ENCODE data around the gene MACIR. TPM values are rescaled to one million over a fixed set of nuclear protein-coding genes. Genes with fewer than 3 reads are reported as not detected.
A peak's percentile ranks its signal among the peaks of the same experiment; 100 is the strongest.

Gene MACIR
- total RNA-seq, 5 donors from 2014 or later (not counting 1 experiment from before 2014, with no cell fraction given): 1.0 to 4.6 (median 3.7) TPM

DNA sequence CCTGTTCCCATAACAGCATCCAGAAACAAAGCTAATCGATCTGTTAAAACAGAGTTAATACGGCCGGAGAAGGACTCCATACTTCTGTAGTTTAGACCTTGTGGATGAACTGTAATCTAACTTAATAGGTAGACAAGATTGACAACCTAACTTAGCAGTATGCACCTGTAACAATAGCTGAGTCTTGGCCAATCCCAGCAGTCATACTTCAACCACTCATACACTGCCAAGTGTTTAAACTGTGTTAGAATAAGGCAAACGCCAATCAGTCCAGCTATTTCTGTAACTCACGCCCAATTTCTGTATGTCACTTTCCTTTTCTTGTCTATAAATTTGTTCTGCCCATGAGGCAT lies 33.7 kb upstream of the MACIR start:
- Histone ChIP-seq H3K4me1 (ENCODE audit: control insufficient read depth in 1 of 2, extremely low read depth in 1 of 2, insufficient read depth in 2 of 2, low read length in 2 of 2) (peaks cover 0 to 5% of the 10 kb centered on the region in 2 experiments), H3K27ac (ENCODE audit: low read length) (no peak overlapping the region), H3K4me3 (ENCODE audit: control insufficient read depth in 1 of 2, extremely low read depth in 1 of 2, low read length in 1 of 2) (no peak overlapping the region), H3K9me3 (no peaks in the 10 kb centered on the region), H3K27me3 (replicated peaks in 1 of 2; ENCODE audit: control insufficient read depth in 2 of 2, extremely low read depth in 1 of 2, insufficient read depth in 2 of 2, low read length in 1 of 2) (peaks cover 0 to 10% of the 10 kb centered on the region in 2 experiments), H3K36me3 (ENCODE audit: control insufficient read depth in 2 of 2, extremely low read depth in 1 of 2, insufficient read depth in 1 of 2, low read length in 1 of 2) (no peaks in the 10 kb centered on the region)
- WGBS (ENCODE audit: insufficient coverage): 100% methylated on average over 2 of the region's 5 CpGs
- H3K4me1 Mint-ChIP-seq: peaks cover 0 to 3% (median 0%) of the 10 kb centered on the region in 3 donors
- no peak for DNase-seq
- H3K9me3 Mint-ChIP-seq: no peaks in the 10 kb centered on the region
- peak overlapping the region in 1 of 2 donors; percentile 6 for H3K27ac Mint-ChIP-seq
- no peak for ATAC-seq (replicated peaks in 1 of 4)
- ChIA-PET CTCF (interaction anchor here (0.6 to 2.1 kb wide), 14 partner anchors 8 to 641 kb away, joined by 3 to 10 read pairs (median 4); partner anchors contain the start of genes GIN1 (in 1 of the 2) and PPIP5K2 (in 1 of the 2)), POLR2A (no interaction called here)
- peaks cover 13 to 32% of the 10 kb centered on the region in 2 donors for H3K27me3 Mint-ChIP-seq
- H3K4me3 Mint-ChIP-seq: no peak overlapping the region
- H3K36me3 Mint-ChIP-seq: peaks cover 6% of the 10 kb centered on the region

DNA sequence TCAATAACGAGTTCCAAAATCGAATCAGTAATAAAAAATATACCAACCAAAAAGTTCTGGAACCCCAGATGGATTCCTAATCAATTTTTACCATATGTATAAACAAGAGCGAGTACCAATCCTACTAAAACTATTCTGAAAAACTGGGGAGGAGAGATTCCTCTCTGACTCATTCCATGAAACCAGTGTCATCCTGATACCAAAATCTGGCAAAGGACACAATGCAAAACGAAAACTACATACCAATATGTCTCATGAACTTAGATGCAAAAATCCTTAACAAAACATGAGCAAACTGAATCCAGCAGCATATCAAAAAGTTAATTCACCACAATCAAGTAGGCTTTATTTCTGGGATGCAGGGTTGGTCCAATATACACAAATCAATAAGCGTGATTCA lies 30.5 kb upstream of the MACIR start:
- H3K9me3 ChIP-seq: no peaks in the 10 kb centered on the region
- POLR2A ChIA-PET: no interaction called here
- CTCF ChIA-PET: no interaction called here
- H3K27me3 ChIP-seq (replicated peaks in 1 of 2; ENCODE audit: control insufficient read depth in 2 of 2, extremely low read depth in 1 of 2, insufficient read depth in 2 of 2, low read length in 1 of 2): peaks cover 0 to 10% of the 10 kb centered on the region in 2 experiments
- no peak overlapping the region for H3K27ac ChIP-seq (ENCODE audit: low read length)
- H3K27ac Mint-ChIP-seq: no peak overlapping the region
- DNase-seq (no peak), ATAC-seq (replicated peaks in 1 of 4) (no peak)
- no peaks in the 10 kb centered on the region for H3K9me3 Mint-ChIP-seq
- peaks cover 0 to 3% (median 0%) of the 10 kb centered on the region in 3 donors for H3K4me1 Mint-ChIP-seq
- H3K27me3 Mint-ChIP-seq: peaks cover 13 to 32% of the 10 kb centered on the region in 2 donors
- no peaks in the 10 kb centered on the region for H3K36me3 Mint-ChIP-seq
- H3K4me3 ChIP-seq (ENCODE audit: control insufficient read depth in 1 of 2, extremely low read depth in 1 of 2, low read length in 1 of 2): no peak overlapping the region
- WGBS (ENCODE audit: insufficient coverage): 13% methylated on average over 1 of the region's 5 CpGs
- no peaks in the 10 kb centered on the region for H3K36me3 ChIP-seq (ENCODE audit: control insufficient read depth in 2 of 2, extremely low read depth in 1 of 2, insufficient read depth in 1 of 2, low read length in 1 of 2)
- no peak overlapping the region for H3K4me3 Mint-ChIP-seq
- peaks cover 0 to 5% of the 10 kb centered on the region in 2 experiments for H3K4me1 ChIP-seq (ENCODE audit: control insufficient read depth in 1 of 2, extremely low read depth in 1 of 2, insufficient read depth in 2 of 2, low read length in 2 of 2)

GRCh38 chr5:103228588-103228987 lies 30.0 kb upstream of the MACIR start:
- POLR2A ChIA-PET: no interaction called here
- Mint-ChIP-seq H3K36me3 (no peaks in the 10 kb centered on the region), H3K9me3 (no peaks in the 10 kb centered on the region), H3K27ac (no peak overlapping the region), H3K27me3 (peaks cover 13 to 32% of the 10 kb centered on the region in 2 donors), H3K4me3 (no peak overlapping the region), H3K4me1 (peaks cover 0 to 3% (median 0%) of the 10 kb centered on the region in 3 donors)
- Histone ChIP-seq H3K4me3 (ENCODE audit: control insufficient read depth in 1 of 2, extremely low read depth in 1 of 2, low read length in 1 of 2) (no peak overlapping the region), H3K4me1 (ENCODE audit: control insufficient read depth in 1 of 2, extremely low read depth in 1 of 2, insufficient read depth in 2 of 2, low read length in 2 of 2) (peaks cover 0 to 5% of the 10 kb centered on the region in 2 experiments), H3K9me3 (no peaks in the 10 kb centered on the region), H3K27me3 (replicated peaks in 1 of 2; ENCODE audit: control insufficient read depth in 2 of 2, extremely low read depth in 1 of 2, insufficient read depth in 2 of 2, low read length in 1 of 2) (peaks cover 0 to 7% of the 10 kb centered on the region in 2 experiments), H3K27ac (ENCODE audit: low read length) (no peak overlapping the region), H3K36me3 (ENCODE audit: control insufficient read depth in 2 of 2, extremely low read depth in 1 of 2, insufficient read depth in 1 of 2, low read length in 1 of 2) (no peaks in the 10 kb centered on the region)
- DNase-seq (no peak), ATAC-seq (replicated peaks in 1 of 4) (no peak)
- WGBS (ENCODE audit: insufficient coverage): 88% methylated on average over 1 of the region's 1 CpG
- CTCF ChIA-PET: interaction anchor here in 1 of 2 donors (0.7 kb wide), 1 partner anchor 143 kb away, joined by 3 read pairs; no protein-coding TSS in a partner anchor

DNA sequence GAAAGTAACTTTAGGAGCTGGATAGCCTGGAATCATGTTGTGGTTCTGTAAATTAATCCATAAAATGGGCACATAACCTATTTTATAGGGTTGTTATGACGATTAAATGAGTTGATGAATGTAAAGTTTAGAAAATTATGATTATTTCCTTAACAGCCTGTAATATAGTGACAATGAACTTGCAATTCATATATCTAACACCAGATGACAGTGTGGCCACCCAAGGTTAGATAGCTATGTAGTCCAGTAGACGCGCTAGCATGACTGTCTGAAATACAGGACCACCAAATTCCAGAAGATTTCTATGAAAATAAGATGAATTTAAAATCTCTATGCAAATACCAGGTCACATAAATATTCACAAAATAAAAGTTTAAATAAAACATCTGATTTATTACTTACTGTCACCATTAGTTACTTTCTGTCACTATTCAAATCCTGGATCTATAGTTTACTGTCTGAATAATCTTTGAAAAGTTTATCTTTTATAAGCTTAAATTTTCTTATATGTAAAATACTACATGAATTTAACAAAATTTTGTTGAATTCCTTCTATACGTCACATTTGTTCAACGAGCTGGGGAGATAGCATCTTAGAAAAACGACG lies 26.1 kb upstream of the MACIR start:
- H3K27me3 Mint-ChIP-seq: peaks cover 6 to 14% of the 10 kb centered on the region in 2 donors
- H3K36me3 Mint-ChIP-seq: no peaks in the 10 kb centered on the region
- H3K27ac ChIP-seq (ENCODE audit: low read length): no peak overlapping the region
- H3K27me3 ChIP-seq (replicated peaks in 1 of 2; ENCODE audit: control insufficient read depth in 2 of 2, extremely low read depth in 1 of 2, insufficient read depth in 2 of 2, low read length in 1 of 2): no peaks in the 10 kb centered on the region
- H3K36me3 ChIP-seq (ENCODE audit: control insufficient read depth in 2 of 2, extremely low read depth in 1 of 2, insufficient read depth in 1 of 2, low read length in 1 of 2): no peaks in the 10 kb centered on the region
- POLR2A ChIA-PET: no interaction called here
- H3K4me3 ChIP-seq (ENCODE audit: control insufficient read depth in 1 of 2, extremely low read depth in 1 of 2, low read length in 1 of 2): no peak overlapping the region
- no peaks in the 10 kb centered on the region for H3K9me3 ChIP-seq
- no peaks in the 10 kb centered on the region for H3K4me1 ChIP-seq (ENCODE audit: control insufficient read depth in 1 of 2, extremely low read depth in 1 of 2, insufficient read depth in 2 of 2, low read length in 2 of 2)
- no peaks in the 10 kb centered on the region for H3K9me3 Mint-ChIP-seq
- CTCF ChIA-PET: interaction anchor here (0.6 to 2.1 kb wide), 16 partner anchors 8 to 245 kb away, joined by 3 to 32 read pairs (median 3); partner anchors contain the start of gene MACIR (in 1 of the 2)
- peak in 3 of 4 experiments; percentile 49 to 69 (median 67) for ATAC-seq (replicated peaks in 1 of 4)
- no peaks in the 10 kb centered on the region for H3K4me1 Mint-ChIP-seq
- H3K27ac Mint-ChIP-seq: no peak overlapping the region
- peak in 2 of 35 experiments; percentile 18 to 60 for DNase-seq
- no peak overlapping the region for H3K4me3 Mint-ChIP-seq
- WGBS (ENCODE audit: insufficient coverage): no CpG with 5 or more reads among the region's 7 CpGs

DNA sequence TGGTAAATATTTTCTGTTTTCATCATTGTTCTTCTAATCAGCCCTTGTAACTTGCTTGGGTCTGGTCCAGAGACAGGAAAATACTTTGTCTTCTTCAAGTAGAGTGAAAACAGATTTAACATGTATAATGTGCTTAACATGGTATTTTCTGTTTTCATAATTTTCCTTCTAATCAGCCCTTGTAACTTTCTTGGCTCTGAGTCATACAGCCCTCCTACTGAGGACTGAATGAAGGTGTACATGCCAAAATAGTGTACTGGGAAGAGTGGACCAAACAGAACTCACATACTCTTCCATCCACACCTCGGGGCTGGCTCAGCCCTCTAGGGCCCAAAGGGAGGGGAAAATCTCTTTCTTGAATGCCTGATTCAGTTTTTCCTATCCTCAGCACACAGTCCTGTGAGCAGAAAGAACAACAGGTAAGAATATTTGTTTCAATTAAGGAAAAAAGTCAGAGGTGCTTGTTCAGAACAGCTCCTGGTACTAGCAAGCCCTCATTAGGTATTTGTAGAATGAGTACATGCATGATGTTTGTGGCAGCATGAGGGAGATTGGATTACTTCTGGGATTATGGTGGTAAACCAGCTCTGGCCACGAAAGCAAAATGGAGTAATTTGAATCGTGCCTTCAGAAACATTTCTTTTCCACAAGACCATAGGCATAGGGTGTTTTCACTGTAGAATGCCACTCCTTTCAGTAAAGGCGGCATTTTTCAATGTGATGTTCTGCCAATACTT lies 24.2 kb upstream of the MACIR start:
- no peak overlapping the region for H3K27ac Mint-ChIP-seq

GRCh38 chr5:103235891-103236290 lies 22.7 kb upstream of the MACIR start:
- WGBS (ENCODE audit: insufficient coverage): no CpG with 5 or more reads among the region's 1 CpG
- ChIA-PET CTCF (no interaction called here), POLR2A (no interaction called here)
- Mint-ChIP-seq H3K4me1 (no peaks in the 10 kb centered on the region), H3K27ac (no peak overlapping the region), H3K36me3 (no peaks in the 10 kb centered on the region), H3K9me3 (peaks cover 0 to 19% (median 7%) of the 10 kb centered on the region in 3 donors), H3K27me3 (peaks cover 6 to 12% of the 10 kb centered on the region in 2 donors), H3K4me3 (no peak overlapping the region)
- Histone ChIP-seq H3K27ac (ENCODE audit: low read length) (no peak overlapping the region), H3K36me3 (ENCODE audit: control insufficient read depth in 2 of 2, extremely low read depth in 1 of 2, insufficient read depth in 1 of 2, low read length in 1 of 2) (no peaks in the 10 kb centered on the region), H3K27me3 (replicated peaks in 1 of 2; ENCODE audit: control insufficient read depth in 2 of 2, extremely low read depth in 1 of 2, insufficient read depth in 2 of 2, low read length in 1 of 2) (no peaks in the 10 kb centered on the region), H3K4me3 (ENCODE audit: control insufficient read depth in 1 of 2, extremely low read depth in 1 of 2, low read length in 1 of 2) (no peak overlapping the region), H3K4me1 (ENCODE audit: control insufficient read depth in 1 of 2, extremely low read depth in 1 of 2, insufficient read depth in 2 of 2, low read length in 2 of 2) (no peaks in the 10 kb centered on the region), H3K9me3 (peaks cover 3% of the 10 kb centered on the region)
- ATAC-seq (replicated peaks in 1 of 4): no peak
- no peak for DNase-seq

More for the DNA sequence above, 24.2 kb upstream of the MACIR start:
- CTCF ChIA-PET: no interaction called here
- no peaks in the 10 kb centered on the region for H3K36me3 Mint-ChIP-seq
- no peaks in the 10 kb centered on the region for H3K4me1 ChIP-seq (ENCODE audit: control insufficient read depth in 1 of 2, extremely low read depth in 1 of 2, insufficient read depth in 2 of 2, low read length in 2 of 2)
- H3K9me3 Mint-ChIP-seq: peaks cover 0 to 11% (median 2%) of the 10 kb centered on the region in 3 donors
- H3K36me3 ChIP-seq (ENCODE audit: control insufficient read depth in 2 of 2, extremely low read depth in 1 of 2, insufficient read depth in 1 of 2, low read length in 1 of 2): no peaks in the 10 kb centered on the region
- no peak overlapping the region for H3K4me3 Mint-ChIP-seq
- H3K4me1 Mint-ChIP-seq: no peaks in the 10 kb centered on the region
- no peak overlapping the region for H3K27ac ChIP-seq (ENCODE audit: low read length)
- no peaks in the 10 kb centered on the region for H3K27me3 ChIP-seq (replicated peaks in 1 of 2; ENCODE audit: control insufficient read depth in 2 of 2, extremely low read depth in 1 of 2, insufficient read depth in 2 of 2, low read length in 1 of 2)
- peaks cover 6 to 8% of the 10 kb centered on the region in 2 donors for H3K27me3 Mint-ChIP-seq
- no peak overlapping the region for H3K4me3 ChIP-seq (ENCODE audit: control insufficient read depth in 1 of 2, extremely low read depth in 1 of 2, low read length in 1 of 2)
- POLR2A ChIA-PET: no interaction called here
- no CpG with 5 or more reads among the region's 4 CpGs for WGBS (ENCODE audit: insufficient coverage)
- DNase-seq (no peak), ATAC-seq (replicated peaks in 1 of 4) (no peak)
- H3K9me3 ChIP-seq: peaks cover under 1% of the 10 kb centered on the region
